ENCODE results near the gene RHBDD3. TPM values are rescaled to one million over a fixed set of nuclear protein-coding genes. Genes with fewer than 3 reads are reported as not detected.

Gene RHBDD3
- total RNA-seq, 1 donor from 2014 or later = 64.9 TPM

GRCh38 chr22:29230972-29231875 is 36.6 kb downstream of the RHBDD3 start:
- peaks cover 3% of the 10 kb centered on the region for H3K9me3 Mint-ChIP-seq
- H3K4me3 Mint-ChIP-seq = no peak overlapping the region
- peaks cover 2% of the 10 kb centered on the region for H3K27me3 Mint-ChIP-seq (ENCODE audit: low read depth)
- peaks cover 3% of the 10 kb centered on the region for H3K36me3 Mint-ChIP-seq (ENCODE audit: low read depth)
- no peak for TF ChIP-seq CTCF (conservative IDR thresholded peaks at IDR 0.05)
- no peak overlapping the region for H3K27ac Mint-ChIP-seq (ENCODE audit: unreplicated experiment)
- DNase-seq (ENCODE audit: low read depth, low spot score) = no peak
- peaks cover 4% of the 10 kb centered on the region for H3K4me1 Mint-ChIP-seq

- H3K36me3 Mint-ChIP-seq (ENCODE audit: low read depth) = no peaks in the 10 kb centered on the region
- no peak for TF ChIP-seq CTCF (conservative IDR thresholded peaks at IDR 0.05)
- no peaks in the 10 kb centered on the region for H3K9me3 Mint-ChIP-seq
- H3K27ac Mint-ChIP-seq (ENCODE audit: unreplicated experiment) = no peak overlapping the region
- H3K4me1 Mint-ChIP-seq = peaks cover 15% of the 10 kb centered on the region
- H3K27me3 Mint-ChIP-seq (ENCODE audit: low read depth) = peaks cover 2% of the 10 kb centered on the region
- no peak overlapping the region for H3K4me3 Mint-ChIP-seq
- no peak for DNase-seq (ENCODE audit: low read depth, low spot score)
These were observed 41.3 kb downstream of the RHBDD3 start for GRCh38 chr22:29226351-29226981.

- Mint-ChIP-seq H3K27ac (ENCODE audit: unreplicated experiment) (peak overlapping the region; percentile 50), H3K36me3 (ENCODE audit: low read depth) (no peaks in the 10 kb centered on the region), H3K4me1 (peaks cover 15% of the 10 kb centered on the region), H3K27me3 (ENCODE audit: low read depth) (peaks cover 2% of the 10 kb centered on the region), H3K9me3 (no peaks in the 10 kb centered on the region), H3K4me3 (no peak overlapping the region)
- no peak for TF ChIP-seq CTCF (conservative IDR thresholded peaks at IDR 0.05)
- no peak for DNase-seq (ENCODE audit: low read depth, low spot score)
These were observed 42.2 kb downstream of the RHBDD3 start for GRCh38 chr22:29225422-29226090.

- DNase-seq (ENCODE audit: low read depth, low spot score) = no peak
- peak overlapping the region; percentile 50 for H3K27ac Mint-ChIP-seq (ENCODE audit: unreplicated experiment)
- no peak for TF ChIP-seq CTCF (conservative IDR thresholded peaks at IDR 0.05)
- no peaks in the 10 kb centered on the region for H3K36me3 Mint-ChIP-seq (ENCODE audit: low read depth)
- H3K27me3 Mint-ChIP-seq (ENCODE audit: low read depth) = peaks cover 2% of the 10 kb centered on the region
- H3K9me3 Mint-ChIP-seq = no peaks in the 10 kb centered on the region
- peaks cover 15% of the 10 kb centered on the region for H3K4me1 Mint-ChIP-seq
- H3K4me3 Mint-ChIP-seq = no peak overlapping the region
These were observed 42.8 kb downstream of the RHBDD3 start for GRCh38 chr22:29224859-29225410.

- Mint-ChIP-seq H3K4me1 (peaks cover 15% of the 10 kb centered on the region), H3K36me3 (ENCODE audit: low read depth) (no peaks in the 10 kb centered on the region), H3K4me3 (no peak overlapping the region), H3K9me3 (no peaks in the 10 kb centered on the region), H3K27ac (ENCODE audit: unreplicated experiment) (no peak overlapping the region), H3K27me3 (ENCODE audit: low read depth) (peaks cover 2% of the 10 kb centered on the region)
- no peak for DNase-seq (ENCODE audit: low read depth, low spot score)
- TF ChIP-seq CTCF (conservative IDR thresholded peaks at IDR 0.05) = no peak
These were observed 43.5 kb downstream of the RHBDD3 start for GRCh38 chr22:29224121-29224858.

Measured in neural crest cell (in vitro differentiated cells).